Measurements from ENCODE around the gene GARIN6.
A peak's percentile ranks its signal among the peaks of the same experiment; 100 is the strongest.
"Not testable (repeated sequence)": the region's sequence is repeated elsewhere in the genome, so short reads cannot be mapped to it uniquely, and the experiment has no call there.

The GARIN6 gene

GRCh38 chr12:99647453-99647852, at the start of gene GARIN6:
Gene GARIN6, plus strand, starts transcription at chr12:99647753. Its CDS starts 422 bp downstream, at chr12:99648175.
- in situ Hi-C loops (cut with HindIII; ENCODE audit: low pct_unique_long_range_greater_than_20kb, low sequenced_read_pairs): no loop called here
- TF ChIP-seq JUND (IDR thresholded peaks at IDR 0.05; ENCODE audit: low read depth): no peak
- no peak for DNase-seq (ENCODE audit: low read depth in 1 of 2, low spot score in 1 of 2)

DNA sequence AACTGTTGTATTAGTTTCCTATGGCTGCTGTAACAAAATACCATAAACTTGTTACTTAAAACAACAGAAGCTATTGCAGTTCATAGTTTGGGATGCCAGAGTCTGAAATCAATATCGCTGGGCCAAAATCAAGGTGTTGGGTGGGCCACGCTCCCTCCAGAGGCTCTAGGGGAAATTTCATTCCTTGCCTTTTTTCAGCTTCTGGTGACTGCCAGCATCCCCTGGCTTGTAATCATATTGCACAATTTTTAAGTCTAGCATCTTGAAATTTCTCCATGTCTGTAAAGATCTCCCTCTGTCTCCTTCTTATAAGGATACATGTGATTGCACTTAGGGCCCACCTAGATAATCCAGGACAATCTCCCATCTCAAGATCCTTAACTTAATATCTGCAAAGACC, 48.8 kb upstream of the GARIN6 start:
- DNase-seq (ENCODE audit: low read depth in 1 of 2, low spot score in 1 of 2): no peak
- TF ChIP-seq JUND (IDR thresholded peaks at IDR 0.05; ENCODE audit: low read depth): no peak
- in situ Hi-C loops (cut with HindIII; ENCODE audit: low pct_unique_long_range_greater_than_20kb, low sequenced_read_pairs): no loop called here

DNA sequence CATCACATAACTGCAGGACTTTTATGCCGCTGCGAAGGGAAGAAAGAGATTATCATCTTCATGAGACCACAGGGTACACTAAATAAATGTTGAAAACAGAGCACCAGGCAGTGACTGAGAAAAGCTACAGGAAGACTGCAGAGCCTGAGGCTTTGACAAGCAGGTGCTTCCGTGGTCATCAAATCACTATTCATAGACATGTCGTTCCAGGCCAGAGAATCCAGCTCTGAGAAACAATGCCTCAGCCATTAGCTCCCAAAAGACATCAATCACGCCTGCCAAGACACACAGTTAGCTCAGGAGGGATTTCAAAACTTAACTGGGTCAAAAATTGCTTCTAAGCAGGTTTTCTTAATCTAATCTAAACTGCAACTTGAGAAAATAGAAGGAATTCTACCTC, 47.2 kb upstream of the GARIN6 start:
- in situ Hi-C loops (cut with HindIII; ENCODE audit: low pct_unique_long_range_greater_than_20kb, low sequenced_read_pairs): no loop called here
- DNase-seq (ENCODE audit: low read depth in 1 of 2, low spot score in 1 of 2): no peak
- TF ChIP-seq JUND (IDR thresholded peaks at IDR 0.05; ENCODE audit: low read depth): no peak

DNA sequence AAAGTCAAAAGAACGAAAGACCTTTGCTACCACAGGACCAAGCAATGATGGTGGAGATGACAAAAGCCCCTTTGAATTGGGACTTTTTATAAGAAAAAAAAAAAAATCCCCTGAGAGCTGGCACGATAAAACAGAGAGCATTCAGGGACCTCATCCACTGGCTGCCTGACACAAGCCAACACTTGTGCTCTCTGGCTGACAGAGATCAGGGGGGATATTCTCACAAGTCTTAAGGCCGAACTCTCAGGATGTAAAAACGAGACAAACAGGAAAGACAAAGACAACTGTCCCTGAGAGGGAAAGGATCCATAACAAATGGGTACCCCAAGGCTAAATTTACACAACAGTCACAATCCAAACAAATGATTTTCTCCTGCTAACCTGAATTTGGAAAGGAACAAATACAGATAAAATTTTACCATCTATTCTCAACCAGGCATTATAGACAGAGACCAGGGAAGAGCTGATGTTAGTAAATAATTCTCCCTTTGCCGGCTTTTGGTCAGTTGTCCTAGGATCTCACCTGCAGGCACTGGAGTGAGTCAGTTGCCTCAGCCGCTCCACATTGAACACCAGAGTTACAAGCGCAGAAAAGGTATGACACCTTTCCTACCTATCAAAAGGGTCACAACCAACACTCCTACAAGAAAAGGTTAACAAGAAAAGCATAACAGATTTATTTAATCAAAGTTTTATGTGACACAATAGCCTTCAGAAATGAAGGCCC, 37.9 kb upstream of the GARIN6 start:
- in situ Hi-C loops (cut with HindIII; ENCODE audit: low pct_unique_long_range_greater_than_20kb, low sequenced_read_pairs): no loop called here

DNA sequence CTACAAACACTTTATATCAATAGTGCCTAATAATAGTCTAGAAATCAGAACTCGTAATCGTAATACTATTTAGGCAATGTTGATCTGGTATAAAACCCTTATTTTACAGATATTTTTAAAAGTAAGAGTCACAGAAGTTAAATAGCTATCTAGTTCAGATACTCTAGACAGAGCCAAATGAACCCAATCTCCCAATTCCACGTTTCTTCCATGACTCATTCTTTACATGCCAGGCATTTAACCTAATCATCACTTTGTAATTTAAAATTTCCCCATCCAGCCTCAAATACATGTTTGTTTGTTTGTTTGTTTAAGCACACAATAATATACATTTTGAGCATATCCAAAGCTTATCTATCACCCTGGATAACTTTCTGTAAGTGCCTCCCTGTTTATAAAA, 36.4 kb upstream of the GARIN6 start:
- no peak for DNase-seq (ENCODE audit: low read depth in 1 of 2, low spot score in 1 of 2)
- in situ Hi-C loops (cut with HindIII; ENCODE audit: low pct_unique_long_range_greater_than_20kb, low sequenced_read_pairs): no loop called here
- TF ChIP-seq JUND (IDR thresholded peaks at IDR 0.05; ENCODE audit: low read depth): no peak

More for the DNA sequence above, 37.9 kb upstream of the GARIN6 start:
- TF ChIP-seq JUND (IDR thresholded peaks at IDR 0.05; ENCODE audit: low read depth): no peak
- DNase-seq (ENCODE audit: low read depth in 1 of 2, low spot score in 1 of 2): peak in 1 of 2 experiments; percentile 59

DNA sequence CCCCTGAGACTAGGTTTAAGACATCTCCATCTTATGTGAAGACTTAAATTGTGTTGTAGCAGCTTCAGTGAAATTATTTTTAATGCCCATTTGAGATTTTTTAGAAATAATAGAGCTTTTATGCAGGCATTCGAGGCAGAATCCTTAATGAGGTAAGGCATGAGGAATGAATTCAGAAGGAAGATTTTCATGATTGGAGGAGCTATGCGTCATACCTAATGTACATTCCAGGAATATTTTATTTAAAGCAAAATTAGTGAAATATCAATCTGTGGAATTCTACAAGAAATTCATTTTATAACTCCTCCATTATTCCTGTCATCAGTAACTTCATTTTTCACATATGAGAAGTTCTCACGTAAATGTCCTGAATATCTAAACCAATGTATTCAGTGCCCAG, 36.0 kb upstream of the GARIN6 start:
- no peak for DNase-seq (ENCODE audit: low read depth in 1 of 2, low spot score in 1 of 2)
- in situ Hi-C loops (cut with HindIII; ENCODE audit: low pct_unique_long_range_greater_than_20kb, low sequenced_read_pairs): no loop called here
- no peak for TF ChIP-seq JUND (IDR thresholded peaks at IDR 0.05; ENCODE audit: low read depth)

GRCh38 chr12:99618657-99619056, 28.9 kb upstream of the GARIN6 start:
- in situ Hi-C loops (cut with HindIII; ENCODE audit: low pct_unique_long_range_greater_than_20kb, low sequenced_read_pairs): no loop called here
- no peak for DNase-seq (ENCODE audit: low read depth in 1 of 2, low spot score in 1 of 2)
- TF ChIP-seq JUND (IDR thresholded peaks at IDR 0.05; ENCODE audit: low read depth): no peak

- DNase-seq (ENCODE audit: low read depth in 1 of 2, low spot score in 1 of 2): peak in 1 of 2 experiments; percentile 74
- no peak for TF ChIP-seq JUND (IDR thresholded peaks at IDR 0.05; ENCODE audit: low read depth)
- in situ Hi-C loops (cut with HindIII; ENCODE audit: low pct_unique_long_range_greater_than_20kb, low sequenced_read_pairs): no loop called here
Measured at GRCh38 chr12:99619389-99620158, 28.0 kb upstream of the GARIN6 start.

DNA sequence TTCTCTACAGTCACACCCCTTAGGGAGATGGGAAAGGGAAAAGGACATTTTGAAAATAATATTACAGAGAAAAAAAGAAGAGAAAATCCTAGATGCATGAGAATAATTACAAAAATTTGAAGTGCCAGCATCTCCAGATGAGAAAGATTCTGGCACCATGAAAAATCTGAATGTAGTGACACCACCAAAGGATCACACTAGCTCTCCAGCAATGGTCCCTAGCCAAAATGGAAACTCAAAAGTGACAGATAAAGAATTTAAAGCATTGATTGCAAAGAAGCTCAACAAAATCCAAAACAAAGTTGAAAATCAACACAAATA, 27.4 kb upstream of the GARIN6 start:
- DNase-seq (ENCODE audit: low read depth in 1 of 2, low spot score in 1 of 2): no peak
- TF ChIP-seq JUND (IDR thresholded peaks at IDR 0.05; ENCODE audit: low read depth): no peak
- in situ Hi-C loops (cut with HindIII; ENCODE audit: low pct_unique_long_range_greater_than_20kb, low sequenced_read_pairs): no loop called here

DNA sequence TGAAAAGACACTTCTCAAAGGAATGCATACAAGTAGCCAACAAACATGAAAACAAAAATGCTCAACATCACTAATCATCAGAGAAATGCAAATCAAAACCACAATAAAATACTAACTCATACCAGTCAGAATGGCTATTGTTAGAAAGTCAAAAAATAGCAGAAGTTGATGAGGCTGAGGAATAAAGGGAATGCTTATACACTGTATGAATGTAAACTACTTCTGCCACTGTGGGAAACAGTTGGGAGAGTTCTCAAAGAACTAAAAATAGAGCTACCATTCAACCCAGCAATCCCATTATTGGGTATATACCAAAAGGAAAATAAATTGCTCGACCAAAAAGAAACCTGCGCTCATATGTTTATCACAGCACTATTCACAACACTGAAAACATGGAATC, 23.0 kb upstream of the GARIN6 start:
- DNase-seq (ENCODE audit: low read depth in 1 of 2, low spot score in 1 of 2); in situ Hi-C loops (cut with HindIII; ENCODE audit: low pct_unique_long_range_greater_than_20kb, low sequenced_read_pairs): not testable (repeated sequence)

DNA sequence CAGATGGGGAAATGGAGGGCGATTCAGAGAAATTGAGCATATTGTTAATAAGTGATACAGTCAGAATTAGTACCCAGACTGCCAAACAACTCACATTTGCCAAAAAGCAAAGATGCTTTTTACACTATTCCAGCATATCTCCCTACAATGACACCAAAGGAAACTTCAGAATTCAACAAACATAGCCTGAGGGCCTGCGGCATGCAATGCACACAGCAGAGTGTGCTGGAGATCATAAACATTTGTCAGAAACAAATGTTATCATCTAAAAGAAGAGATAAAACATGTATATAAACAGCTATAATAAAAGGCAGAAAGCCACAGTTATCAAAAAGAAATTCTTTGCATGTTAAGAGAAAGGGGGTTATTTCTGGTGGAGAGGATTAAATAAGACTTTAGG, 20.1 kb upstream of the GARIN6 start:
- in situ Hi-C loops (cut with HindIII; ENCODE audit: low pct_unique_long_range_greater_than_20kb, low sequenced_read_pairs): no loop called here
- no peak for DNase-seq (ENCODE audit: low read depth in 1 of 2, low spot score in 1 of 2)
- no peak for TF ChIP-seq JUND (IDR thresholded peaks at IDR 0.05; ENCODE audit: low read depth)

DNA sequence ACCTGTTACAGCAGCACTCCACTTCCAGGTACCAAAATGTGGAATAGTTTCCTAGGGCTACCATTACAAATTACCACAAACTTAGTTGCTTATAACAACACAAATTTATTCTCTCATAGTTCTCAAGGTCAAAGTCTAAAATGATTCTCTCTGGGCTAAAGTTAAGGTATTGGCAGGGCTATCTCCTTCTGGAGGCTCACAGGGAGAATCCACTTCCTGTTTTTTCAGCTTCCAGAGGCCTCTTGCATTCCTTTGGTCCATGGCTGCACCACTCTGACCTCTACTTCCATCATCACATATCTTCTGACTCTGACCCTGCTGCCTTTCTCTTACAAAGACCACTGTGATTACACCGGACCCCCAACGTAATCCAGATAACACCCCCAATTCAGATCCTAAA, 2.9 kb upstream of the GARIN6 start:
- DNase-seq (ENCODE audit: low read depth in 1 of 2, low spot score in 1 of 2): no peak
- TF ChIP-seq JUND (IDR thresholded peaks at IDR 0.05; ENCODE audit: low read depth): no peak
- in situ Hi-C loops (cut with HindIII; ENCODE audit: low pct_unique_long_range_greater_than_20kb, low sequenced_read_pairs): no loop called here

GRCh38 chr12:99648183-99648582, 630 bp downstream of the GARIN6 start:
- in situ Hi-C loops (cut with HindIII; ENCODE audit: low pct_unique_long_range_greater_than_20kb, low sequenced_read_pairs): no loop called here
- DNase-seq (ENCODE audit: low read depth in 1 of 2, low spot score in 1 of 2): no peak
- no peak for TF ChIP-seq JUND (IDR thresholded peaks at IDR 0.05; ENCODE audit: low read depth)
